DND-41 (cell line): ENCODE data around the gene TNS3.

Experiments used
- EZH2 ChIP-seq: IDR thresholded peaks from 3 replicates; pipeline ENCODE4 v1.6.1; 2012; ENCODE audit warnings: borderline replicate concordance, low read depth, mild to moderate bottlenecking, moderate library complexity, low read length, inconsistent platforms; ENCODE audit not compliant: severe bottlenecking
- TF ChIP-seq, protein P1 (sequence below): IDR thresholded peaks from 2 replicates; pipeline ENCODE4 v1.5.1; 2012; ENCODE audit warnings: borderline replicate concordance, low read length, moderate library complexity, mild to moderate bottlenecking; ENCODE audit not compliant: poor library complexity, severe bottlenecking; ENCODE audit errors: extremely low read depth

DNA sequence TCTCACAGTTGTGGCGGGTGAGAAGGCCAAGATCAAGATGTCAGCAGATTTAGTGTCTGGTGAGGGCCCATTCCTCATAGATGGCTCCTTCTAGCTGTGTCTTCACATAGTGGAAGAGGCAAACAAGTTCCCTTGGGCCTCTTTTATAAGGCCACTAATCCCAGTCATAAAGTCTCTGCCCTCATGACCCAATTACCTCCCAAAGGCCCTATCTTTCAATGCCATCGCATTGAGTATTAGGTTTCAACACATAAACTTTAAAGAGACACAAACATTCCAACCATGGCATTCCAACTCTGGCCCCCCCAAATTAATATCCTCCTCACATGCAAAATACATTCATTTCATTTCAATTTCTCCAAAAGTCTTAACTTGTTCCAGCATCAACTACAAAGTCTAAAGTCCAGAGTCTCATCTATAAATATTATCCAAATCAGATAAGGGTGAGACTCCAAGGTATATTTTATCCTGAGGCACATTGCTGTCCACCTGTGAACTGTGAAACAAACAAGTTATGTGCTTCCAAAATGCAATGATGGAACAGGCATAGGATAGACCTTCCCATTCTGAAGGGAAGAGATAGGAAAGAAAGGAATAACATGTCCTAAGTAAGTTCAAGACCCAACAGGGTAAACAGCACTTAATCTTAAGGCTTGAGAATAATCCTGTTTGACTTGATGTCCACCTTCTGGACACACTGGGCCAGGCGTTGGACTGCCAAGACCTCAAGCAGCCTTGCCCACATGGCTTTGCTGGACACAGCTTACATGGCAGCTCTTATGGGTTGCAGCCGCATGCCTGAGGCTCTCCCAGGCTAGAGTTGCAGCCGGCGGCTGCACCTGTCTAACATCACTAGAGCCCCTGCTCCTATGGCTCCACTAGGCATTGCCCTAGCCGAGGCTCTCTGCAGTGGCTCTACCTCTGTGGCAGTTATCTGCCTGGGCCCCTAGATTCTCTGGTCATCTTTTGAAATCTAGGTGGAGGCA is 312.8 kb downstream of the TNS3 start:
- TF ChIP-seq, protein P1, sequence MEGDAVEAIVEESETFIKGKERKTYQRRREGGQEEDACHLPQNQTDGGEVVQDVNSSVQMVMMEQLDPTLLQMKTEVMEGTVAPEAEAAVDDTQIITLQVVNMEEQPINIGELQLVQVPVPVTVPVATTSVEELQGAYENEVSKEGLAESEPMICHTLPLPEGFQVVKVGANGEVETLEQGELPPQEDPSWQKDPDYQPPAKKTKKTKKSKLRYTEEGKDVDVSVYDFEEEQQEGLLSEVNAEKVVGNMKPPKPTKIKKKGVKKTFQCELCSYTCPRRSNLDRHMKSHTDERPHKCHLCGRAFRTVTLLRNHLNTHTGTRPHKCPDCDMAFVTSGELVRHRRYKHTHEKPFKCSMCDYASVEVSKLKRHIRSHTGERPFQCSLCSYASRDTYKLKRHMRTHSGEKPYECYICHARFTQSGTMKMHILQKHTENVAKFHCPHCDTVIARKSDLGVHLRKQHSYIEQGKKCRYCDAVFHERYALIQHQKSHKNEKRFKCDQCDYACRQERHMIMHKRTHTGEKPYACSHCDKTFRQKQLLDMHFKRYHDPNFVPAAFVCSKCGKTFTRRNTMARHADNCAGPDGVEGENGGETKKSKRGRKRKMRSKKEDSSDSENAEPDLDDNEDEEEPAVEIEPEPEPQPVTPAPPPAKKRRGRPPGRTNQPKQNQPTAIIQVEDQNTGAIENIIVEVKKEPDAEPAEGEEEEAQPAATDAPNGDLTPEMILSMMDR: no peak
- TF ChIP-seq EZH2: no peak
